BLaER1 (cell line): ENCODE results near the gene C1QTNF9B.

Experiments used
- H3K27ac ChIP-seq: shearing (Covaris generic); formaldehyde crosslinking; 2 replicates; pipeline ENCODE4 v1.8.1; 2022
- H3K27me3 ChIP-seq: shearing (Covaris generic); formaldehyde crosslinking; 2 replicates; pipeline ENCODE4 v1.8.1; 2022
- H3K36me3 ChIP-seq: shearing (Covaris generic); formaldehyde crosslinking; 2 replicates; pipeline ENCODE4 v1.8.1; 2022
- H3K4me1 ChIP-seq: shearing (Covaris generic); formaldehyde crosslinking; 2 replicates; pipeline ENCODE4 v1.8.1; 2022
- H3K4me2 ChIP-seq: shearing (Covaris generic); formaldehyde crosslinking; 2 replicates; pipeline ENCODE4 v1.8.1; 2022
- H3K4me3 ChIP-seq: shearing (Covaris generic); formaldehyde crosslinking; 2 replicates; pipeline ENCODE4 v1.8.1; 2022
- H3K9ac ChIP-seq: shearing (Covaris generic); formaldehyde crosslinking; 2 replicates; pipeline ENCODE4 v1.8.1; 2022
- H3K9me3 ChIP-seq: shearing (Covaris generic); formaldehyde crosslinking; 2 replicates; pipeline ENCODE4 v1.8.1; 2022
- H4K20me1 ChIP-seq: shearing (Covaris generic); formaldehyde crosslinking; 2 replicates; pipeline ENCODE4 v1.8.1; 2022
- Cebpa-rat ChIP-seq: shearing (Covaris generic); IDR thresholded peaks from 2 replicates; pipeline ENCODE4 v1.8.1; 2022

C1QTNF9B gene

DNA sequence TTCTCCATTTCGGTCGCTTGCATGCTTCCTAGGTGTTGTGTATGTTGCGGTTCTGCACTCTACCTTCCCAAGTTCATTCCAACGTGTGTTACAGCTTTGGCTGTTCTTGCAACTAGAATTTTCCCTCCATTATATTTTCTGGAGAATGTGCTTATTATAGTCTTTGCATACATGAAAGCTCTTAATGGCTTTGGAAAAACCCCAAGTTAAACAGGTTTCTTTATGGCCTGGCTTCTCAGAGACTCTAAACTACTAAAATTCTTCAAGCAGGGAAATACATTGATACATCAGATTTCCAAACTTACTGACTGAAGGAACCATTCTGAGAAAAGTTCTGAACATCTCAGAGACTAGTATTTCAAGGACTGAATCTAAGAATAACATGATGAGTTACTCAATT, 20.0 kb downstream of the C1QTNF9B start:
- Histone ChIP-seq H3K27me3 (no peaks in the 10 kb centered on the region), H3K9ac (no peak overlapping the region), H3K4me3 (no peak overlapping the region), H3K4me1 (no peaks in the 10 kb centered on the region), H3K4me2 (no peak overlapping the region), H4K20me1 (no peaks in the 10 kb centered on the region), H3K27ac (no peak overlapping the region), H3K9me3 (no peaks in the 10 kb centered on the region), H3K36me3 (no peaks in the 10 kb centered on the region)
- TF ChIP-seq Cebpa-rat: no peak

DNA sequence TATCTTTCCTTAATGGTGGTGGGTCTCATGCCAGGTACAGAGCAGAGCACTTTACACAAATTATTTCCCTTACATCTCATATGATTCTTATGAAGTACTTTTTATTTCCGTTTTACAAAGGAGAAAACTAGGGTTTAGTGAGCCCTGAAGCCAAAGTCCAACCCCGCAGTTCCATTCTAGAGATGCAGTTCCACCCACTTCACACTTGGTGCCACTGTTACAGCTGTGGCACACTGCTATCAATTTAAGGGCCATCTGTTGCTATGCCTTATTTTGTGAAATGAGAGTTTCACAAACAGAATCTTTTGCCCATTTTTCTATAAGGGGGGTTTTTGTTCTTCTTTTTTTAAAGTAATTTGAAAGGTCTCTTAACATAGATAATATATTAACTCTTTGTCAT, 21.0 kb downstream of the C1QTNF9B start:
- H3K9me3 ChIP-seq: no peaks in the 10 kb centered on the region
- H4K20me1 ChIP-seq: no peaks in the 10 kb centered on the region
- H3K4me3 ChIP-seq: no peak overlapping the region
- no peaks in the 10 kb centered on the region for H3K27me3 ChIP-seq
- no peak overlapping the region for H3K4me2 ChIP-seq
- H3K27ac ChIP-seq: no peak overlapping the region
- TF ChIP-seq Cebpa-rat: no peak
- 0 out of 2 replicates have a peak, but pooled peaks cover under 1% of the 10 kb centered on the region for H3K4me1 ChIP-seq
- no peaks in the 10 kb centered on the region for H3K36me3 ChIP-seq
- H3K9ac ChIP-seq: no peak overlapping the region

DNA sequence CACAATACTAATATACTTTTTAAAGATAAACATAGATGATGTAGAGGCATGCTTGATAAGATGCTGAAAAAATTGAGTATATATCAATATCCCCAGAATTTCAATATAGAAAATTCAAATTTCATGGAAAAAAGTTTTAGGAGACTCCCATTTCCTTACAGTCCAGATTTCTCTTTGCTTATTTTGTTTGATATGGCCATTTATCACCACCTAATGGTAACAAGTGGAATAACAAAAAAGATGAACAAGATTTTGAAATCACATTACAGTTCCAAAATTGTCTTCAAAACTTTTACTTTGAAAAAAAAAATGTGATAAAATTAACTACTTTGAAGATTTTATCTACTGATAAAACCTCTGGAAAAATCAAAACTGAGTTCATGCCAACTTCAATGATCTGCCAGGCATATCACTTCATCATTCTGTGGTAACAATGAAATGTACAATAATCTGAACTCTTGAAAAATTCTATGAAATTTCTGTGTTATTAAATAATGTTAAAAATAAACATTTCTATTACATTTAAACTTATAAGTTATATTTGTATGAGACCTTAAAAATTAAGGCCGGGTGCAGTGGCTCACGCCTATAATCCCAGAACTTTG, 25.6 kb downstream of the C1QTNF9B start:
- Histone ChIP-seq H3K27ac (no peak overlapping the region), H3K9me3 (no peaks in the 10 kb centered on the region)
- TF ChIP-seq Cebpa-rat: no peak

DNA sequence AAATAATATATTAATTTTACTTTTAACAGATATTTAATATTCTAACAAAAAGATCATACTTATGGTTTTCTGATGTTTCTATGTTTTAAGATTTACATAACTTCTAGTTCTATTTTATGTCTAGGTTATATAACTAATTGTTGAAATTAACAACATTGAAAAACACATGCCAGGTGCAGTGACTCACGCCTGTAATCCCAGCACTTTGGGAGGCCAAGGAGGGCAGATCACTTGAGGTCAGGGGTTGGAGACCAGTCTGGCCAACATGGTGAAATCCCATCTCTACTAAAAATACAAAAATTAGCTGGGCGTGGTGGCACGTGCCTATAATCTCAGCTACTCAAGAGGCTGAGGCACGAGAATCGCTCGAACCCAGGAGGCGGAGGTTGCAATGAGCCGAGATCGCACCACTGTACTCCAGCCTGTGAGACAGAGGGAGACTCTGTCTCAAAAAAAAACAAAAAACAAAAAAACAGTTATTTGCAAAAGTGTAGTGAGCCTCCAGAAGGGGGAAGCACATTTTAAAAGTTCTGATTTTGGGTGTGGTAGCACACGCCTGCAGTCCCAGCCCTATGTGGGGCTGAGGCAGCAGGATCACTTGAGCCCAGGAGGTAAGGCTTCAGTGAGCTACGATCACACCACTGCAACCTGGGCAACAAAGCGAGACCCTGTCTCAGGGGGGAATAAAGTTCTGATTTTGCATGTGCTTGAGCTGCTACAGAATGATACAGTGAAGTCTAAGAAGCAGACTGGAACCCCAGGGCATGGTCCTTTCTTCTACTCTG, 26.8 kb downstream of the C1QTNF9B start:
- Histone ChIP-seq H4K20me1 (no peaks in the 10 kb centered on the region), H3K9me3 (no peaks in the 10 kb centered on the region), H3K27ac (no peak overlapping the region), H3K4me3 (no peak overlapping the region), H3K36me3 (no peaks in the 10 kb centered on the region), H3K9ac (no peak overlapping the region), H3K27me3 (no peaks in the 10 kb centered on the region), H3K4me1 (peaks cover 15% of the 10 kb centered on the region), H3K4me2 (no peak overlapping the region)
- no peak for TF ChIP-seq Cebpa-rat

More for the DNA sequence above, 25.6 kb downstream of the C1QTNF9B start:
- Histone ChIP-seq H3K36me3 (no peaks in the 10 kb centered on the region), H4K20me1 (no peaks in the 10 kb centered on the region), H3K4me3 (no peak overlapping the region), H3K9ac (no peak overlapping the region), H3K27me3 (no peaks in the 10 kb centered on the region), H3K4me2 (no peak overlapping the region), H3K4me1 (0 out of 2 replicates have a peak, but pooled peaks cover 9% of the 10 kb centered on the region)

DNA sequence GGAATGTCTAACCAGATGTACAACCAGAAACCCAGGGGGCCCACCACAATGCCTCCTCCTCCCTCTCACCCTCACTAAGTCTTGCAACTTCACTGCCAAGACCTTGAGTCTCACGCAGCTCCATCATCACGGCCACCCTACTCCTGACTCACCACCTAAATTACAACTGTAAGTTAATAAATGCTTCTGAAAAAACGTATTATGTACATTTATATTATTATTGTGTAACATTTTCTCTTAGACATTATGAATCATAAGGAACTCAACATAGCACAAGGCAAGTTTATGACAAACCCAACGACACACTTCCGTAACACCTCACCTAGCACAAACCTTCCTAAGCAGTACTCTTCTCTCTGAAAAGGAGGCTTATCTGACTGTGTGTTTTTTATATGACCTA, 28.8 kb downstream of the C1QTNF9B start:
- H4K20me1 ChIP-seq: no peaks in the 10 kb centered on the region
- H3K27me3 ChIP-seq: no peaks in the 10 kb centered on the region
- H3K4me1 ChIP-seq: peaks cover 15% of the 10 kb centered on the region
- H3K27ac ChIP-seq: no peak overlapping the region
- no peak overlapping the region for H3K4me3 ChIP-seq
- no peaks in the 10 kb centered on the region for H3K36me3 ChIP-seq
- no peak for TF ChIP-seq Cebpa-rat
- no peaks in the 10 kb centered on the region for H3K9me3 ChIP-seq
- H3K9ac ChIP-seq: no peak overlapping the region
- no peak overlapping the region for H3K4me2 ChIP-seq

DNA sequence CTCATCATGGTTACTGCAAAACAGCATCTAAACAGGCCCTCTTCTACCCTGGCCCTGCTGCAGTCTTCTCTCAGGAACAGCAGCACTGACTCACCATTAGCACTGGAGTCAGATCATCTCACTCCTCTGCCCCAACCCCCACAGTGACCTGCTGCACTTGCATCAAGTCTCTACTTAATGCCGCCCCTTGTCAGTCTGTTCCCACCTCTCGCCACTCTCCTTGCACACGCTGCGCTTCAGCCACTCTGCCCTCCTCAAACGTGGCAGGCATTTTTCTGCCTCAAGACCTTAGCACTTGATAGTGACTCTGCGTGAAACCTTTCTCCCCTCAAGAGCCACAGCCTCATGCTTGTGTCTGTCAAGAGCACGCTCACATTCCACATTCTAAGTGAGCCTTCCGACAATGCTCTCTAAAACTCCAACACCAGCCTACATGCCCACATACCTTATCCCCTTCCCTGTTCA, 30.2 kb downstream of the C1QTNF9B start:
- no peaks in the 10 kb centered on the region for H3K27me3 ChIP-seq
- H3K9me3 ChIP-seq: no peaks in the 10 kb centered on the region
- H4K20me1 ChIP-seq: no peaks in the 10 kb centered on the region
- H3K4me2 ChIP-seq: no peak overlapping the region
- TF ChIP-seq Cebpa-rat: no peak
- peaks cover 15% of the 10 kb centered on the region for H3K4me1 ChIP-seq
- H3K4me3 ChIP-seq: no peak overlapping the region
- no peak overlapping the region for H3K9ac ChIP-seq
- no peak overlapping the region for H3K27ac ChIP-seq
- no peaks in the 10 kb centered on the region for H3K36me3 ChIP-seq

DNA sequence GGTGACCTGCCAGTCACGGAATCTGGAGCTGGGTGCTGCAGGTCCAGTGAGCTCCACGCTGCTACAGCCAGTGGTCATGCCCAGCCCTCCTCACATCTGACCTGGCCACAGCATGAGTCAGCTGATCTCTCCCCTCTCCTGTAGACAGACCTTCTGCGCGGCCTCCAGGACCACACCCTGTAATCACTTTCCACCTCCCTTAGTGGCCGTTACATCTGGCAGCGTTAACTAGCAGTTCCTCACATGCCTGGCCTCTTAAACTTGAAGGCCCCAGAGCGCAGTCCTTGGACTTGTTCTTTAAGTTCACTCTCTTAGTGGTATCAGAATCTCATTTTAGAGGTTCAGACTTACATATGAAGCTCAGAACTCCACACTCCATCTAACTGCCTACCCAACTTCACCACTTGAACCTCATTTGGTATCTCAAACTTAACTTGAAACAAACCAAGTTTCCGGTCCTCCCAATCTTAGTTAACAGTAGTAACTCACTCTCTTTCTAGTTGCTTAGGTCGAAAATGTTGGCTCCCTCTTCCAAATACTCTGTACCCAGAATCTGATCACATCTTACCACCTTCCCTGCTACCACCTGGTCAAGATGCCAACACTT, 30.8 kb downstream of the C1QTNF9B start:
- Histone ChIP-seq H3K4me1 (peaks cover 15% of the 10 kb centered on the region), H3K27me3 (no peaks in the 10 kb centered on the region), H3K36me3 (0 out of 2 replicates have a peak, but pooled peaks cover under 1% of the 10 kb centered on the region), H3K4me3 (no peak overlapping the region), H3K27ac (no peak overlapping the region), H4K20me1 (no peaks in the 10 kb centered on the region), H3K9ac (no peak overlapping the region), H3K4me2 (no peak overlapping the region), H3K9me3 (no peaks in the 10 kb centered on the region)
- no peak for TF ChIP-seq Cebpa-rat

DNA sequence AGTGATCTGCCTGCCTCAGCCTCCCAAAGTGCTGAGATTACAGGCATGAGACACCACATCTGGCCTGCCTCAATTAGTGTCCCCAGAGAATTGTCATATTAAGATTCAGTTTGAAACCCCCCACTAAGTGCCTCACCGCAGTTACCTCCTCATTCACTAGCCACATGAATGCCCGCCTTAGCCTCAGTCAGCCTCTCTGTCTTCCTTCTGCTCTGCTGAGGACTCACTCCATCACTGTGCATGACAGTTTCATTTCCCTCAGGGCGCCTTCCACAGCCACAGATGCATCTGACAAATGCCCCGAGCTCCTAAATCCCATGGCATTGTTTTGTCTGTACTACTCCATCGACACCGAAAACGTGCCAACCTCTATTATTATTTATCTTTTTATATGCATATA, 31.4 kb downstream of the C1QTNF9B start:
- H4K20me1 ChIP-seq: no peaks in the 10 kb centered on the region
- H3K9me3 ChIP-seq: no peaks in the 10 kb centered on the region
- H3K4me3 ChIP-seq: no peak overlapping the region
- peaks cover 10% of the 10 kb centered on the region for H3K4me1 ChIP-seq
- no peak overlapping the region for H3K27ac ChIP-seq
- H3K9ac ChIP-seq: no peak overlapping the region
- no peaks in the 10 kb centered on the region for H3K27me3 ChIP-seq
- TF ChIP-seq Cebpa-rat: no peak
- peaks cover 4% of the 10 kb centered on the region; the same call in 1 of the 2 replicates for H3K36me3 ChIP-seq
- H3K4me2 ChIP-seq: no peak overlapping the region

DNA sequence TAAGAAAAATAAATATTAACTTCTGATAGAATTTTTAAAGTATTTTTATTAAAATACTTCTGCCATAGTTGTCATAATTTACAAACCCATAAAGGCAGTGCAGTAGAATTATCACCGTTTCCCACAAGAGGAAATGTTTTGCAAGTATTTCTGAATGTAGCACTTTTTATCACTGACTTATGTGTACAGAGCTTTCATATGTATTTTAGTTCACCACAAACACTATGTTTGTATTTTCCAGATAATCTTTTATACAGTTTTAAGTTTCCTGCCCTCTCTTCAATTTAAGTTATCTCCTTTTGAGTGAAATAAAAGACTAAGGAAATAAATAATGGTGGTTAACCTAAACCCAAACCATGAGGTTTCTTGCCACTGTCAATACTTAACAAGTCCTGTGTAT, 32.3 kb downstream of the C1QTNF9B start:
- Histone ChIP-seq H3K4me3 (no peak overlapping the region), H3K4me1 (peaks cover 6% of the 10 kb centered on the region), H3K9ac (no peak overlapping the region), H3K27me3 (no peaks in the 10 kb centered on the region), H3K9me3 (no peaks in the 10 kb centered on the region), H3K36me3 (peaks cover 4% of the 10 kb centered on the region; the same call in 1 of the 2 replicates), H3K4me2 (no peak overlapping the region), H3K27ac (no peak overlapping the region), H4K20me1 (no peaks in the 10 kb centered on the region)
- no peak for TF ChIP-seq Cebpa-rat

DNA sequence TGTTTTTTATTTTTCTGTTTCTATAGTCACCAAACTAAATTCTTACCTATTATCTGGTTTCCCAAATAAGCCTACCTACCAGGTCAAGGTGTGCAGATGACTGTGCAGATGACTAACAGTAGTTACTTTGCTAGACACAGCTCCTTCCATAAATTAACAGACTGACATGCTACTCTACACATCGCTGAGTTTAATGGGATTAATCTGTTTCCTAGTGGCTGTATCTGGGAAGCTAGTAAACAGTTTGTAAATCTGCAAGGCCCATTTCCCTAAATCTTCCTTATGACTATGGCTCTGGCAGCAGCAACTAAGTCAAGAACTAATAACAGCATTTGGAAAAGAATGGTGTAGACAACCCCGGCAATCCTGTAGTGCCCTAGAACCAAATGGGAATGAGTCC, 36.0 kb downstream of the C1QTNF9B start:
- Histone ChIP-seq H3K4me2 (no peak overlapping the region), H3K9me3 (no peaks in the 10 kb centered on the region), H3K27me3 (no peaks in the 10 kb centered on the region), H3K4me3 (no peak overlapping the region), H3K9ac (no peak overlapping the region), H3K36me3 (peaks cover 4% of the 10 kb centered on the region; the same call in 1 of the 2 replicates), H4K20me1 (no peaks in the 10 kb centered on the region), H3K4me1 (peaks cover 8% of the 10 kb centered on the region), H3K27ac (no peak overlapping the region)
- TF ChIP-seq Cebpa-rat: no peak
